MM.1S (cell line): ENCODE results near the gene LATS2.

Experiments used
- DNase-seq: peaks from one replicate; pipeline ENCODE4 v3.0.0-alpha.2; 2015
- H2AFZ ChIP-seq: fragments of 300-600 bp; sonication (generic); 2 replicates; pipeline ENCODE4 v1.6.0; 2016; ENCODE audit warnings: antibody characterized with exemption, low read length
- H3F3A ChIP-seq: fragments of 300-600 bp; sonication (generic); 2 replicates; pipeline ENCODE4 v1.6.1; 2016; ENCODE audit warnings: mild to moderate bottlenecking, antibody characterized with exemption, low read length, moderate library complexity, mixed read lengths; ENCODE audit not compliant: insufficient read depth
- H3K27ac ChIP-seq: fragments of 300-600 bp; sonication (generic); 2 replicates; pipeline ENCODE4 v1.5.1; 2016; ENCODE audit warnings: mild to moderate bottlenecking, low read length
- H3K27me3 ChIP-seq: fragments of 300-600 bp; sonication (generic); replicated peaks from 2 replicates; pipeline ENCODE4 v1.6.0; 2016; ENCODE audit warnings: low read length; ENCODE audit not compliant: insufficient read depth
- H3K36me3 ChIP-seq: fragments of 300-600 bp; sonication (generic); replicated peaks from 2 replicates; pipeline ENCODE4 v1.6.1; 2016; ENCODE audit warnings: mild to moderate bottlenecking, low read length, mixed read lengths; ENCODE audit not compliant: insufficient read depth
- H3K4me1 ChIP-seq: fragments of 300-600 bp; sonication (generic); 2 replicates; pipeline ENCODE4 v1.6.1; 2016; ENCODE audit warnings: low read length, mixed read lengths
- H3K4me2 ChIP-seq: fragments of 300-600 bp; sonication (generic); 2 replicates; pipeline ENCODE4 v1.6.0; 2016; ENCODE audit warnings: low read depth, low read length
- H3K4me3 ChIP-seq: fragments of 300-600 bp; sonication (generic); 2 replicates; pipeline ENCODE4 v1.5.1; 2016; ENCODE audit warnings: low read length, mixed read lengths
- H3K79me2 ChIP-seq: fragments of 300-600 bp; sonication (generic); 2 replicates; pipeline ENCODE4 v1.6.1; 2016; ENCODE audit warnings: mixed run types, low read length, mixed read lengths
- H3K9ac ChIP-seq: fragments of 300-600 bp; sonication (generic); 2 replicates; pipeline ENCODE4 v1.6.1; 2016; ENCODE audit warnings: low read length, mixed read lengths
- H3K9me2 ChIP-seq: fragments of 300-600 bp; sonication (generic); replicated peaks from 2 replicates; pipeline ENCODE4 v1.6.1; 2016; ENCODE audit warnings: mild to moderate bottlenecking, low read length, mixed read lengths; ENCODE audit not compliant: insufficient read depth
- H3K9me3 ChIP-seq: fragments of 300-600 bp; sonication (generic); replicated peaks from 2 replicates; pipeline ENCODE4 v1.6.1; 2016; ENCODE audit warnings: mild to moderate bottlenecking, low read length, mixed read lengths; ENCODE audit not compliant: insufficient read depth
- H4K20me1 ChIP-seq: fragments of 300-600 bp; sonication (generic); 2 replicates; pipeline ENCODE4 v1.6.1; 2016; ENCODE audit warnings: mild to moderate bottlenecking, low read length, moderate library complexity, mixed read lengths; ENCODE audit not compliant: insufficient read depth
- EZH2 ChIP-seq: fragments of 300-600 bp; sonication (generic); optimal IDR thresholded peaks from 2 replicates; pipeline ENCODE3; 2017; ENCODE audit warnings: low read depth, mild to moderate bottlenecking, antibody characterized with exemption, low read length, mixed read lengths
- EZH2phosphoT487 ChIP-seq: fragments of 300-600 bp; sonication (generic); IDR thresholded peaks from 2 replicates; pipeline ENCODE4 v1.6.1; 2018; ENCODE audit warnings: antibody characterized with exemption, low read length
- TF ChIP-seq, protein P1 (sequence below): fragments of 300-600 bp; sonication (generic); IDR thresholded peaks from 2 replicates; pipeline ENCODE4 v1.5.1; 2016; ENCODE audit warnings: antibody characterized with exemption, low read length, mixed read lengths

LATS2 gene

GRCh38 chr13:21020176-21020575, 41.2 kb downstream of the LATS2 start:
- Histone ChIP-seq H3K4me3 (no peak overlapping the region), H3K27me3 (no peaks in the 10 kb centered on the region), H3K9me2 (no peaks in the 10 kb centered on the region), H3K9ac (no peak overlapping the region), H4K20me1 (no peaks in the 10 kb centered on the region), H3K79me2 (no peaks in the 10 kb centered on the region), H3F3A (no peaks in the 10 kb centered on the region), H3K4me2 (no peak overlapping the region), H3K9me3 (no peaks in the 10 kb centered on the region), H2AFZ (no peak overlapping the region), H3K4me1 (no peaks in the 10 kb centered on the region), H3K27ac (no peak overlapping the region), H3K36me3 (no peaks in the 10 kb centered on the region)
- TF ChIP-seq, protein P1, sequence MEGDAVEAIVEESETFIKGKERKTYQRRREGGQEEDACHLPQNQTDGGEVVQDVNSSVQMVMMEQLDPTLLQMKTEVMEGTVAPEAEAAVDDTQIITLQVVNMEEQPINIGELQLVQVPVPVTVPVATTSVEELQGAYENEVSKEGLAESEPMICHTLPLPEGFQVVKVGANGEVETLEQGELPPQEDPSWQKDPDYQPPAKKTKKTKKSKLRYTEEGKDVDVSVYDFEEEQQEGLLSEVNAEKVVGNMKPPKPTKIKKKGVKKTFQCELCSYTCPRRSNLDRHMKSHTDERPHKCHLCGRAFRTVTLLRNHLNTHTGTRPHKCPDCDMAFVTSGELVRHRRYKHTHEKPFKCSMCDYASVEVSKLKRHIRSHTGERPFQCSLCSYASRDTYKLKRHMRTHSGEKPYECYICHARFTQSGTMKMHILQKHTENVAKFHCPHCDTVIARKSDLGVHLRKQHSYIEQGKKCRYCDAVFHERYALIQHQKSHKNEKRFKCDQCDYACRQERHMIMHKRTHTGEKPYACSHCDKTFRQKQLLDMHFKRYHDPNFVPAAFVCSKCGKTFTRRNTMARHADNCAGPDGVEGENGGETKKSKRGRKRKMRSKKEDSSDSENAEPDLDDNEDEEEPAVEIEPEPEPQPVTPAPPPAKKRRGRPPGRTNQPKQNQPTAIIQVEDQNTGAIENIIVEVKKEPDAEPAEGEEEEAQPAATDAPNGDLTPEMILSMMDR = no peak
- TF ChIP-seq EZH2phosphoT487 = no peak
- TF ChIP-seq EZH2 = no peak
- DNase-seq = no peak

GRCh38 chr13:21018220-21018619, 43.2 kb downstream of the LATS2 start:
- Histone ChIP-seq H3K9me2 (no peaks in the 10 kb centered on the region), H3K9ac (no peak overlapping the region), H3K79me2 (no peaks in the 10 kb centered on the region), H2AFZ (no peak overlapping the region), H3F3A (no peaks in the 10 kb centered on the region), H3K27me3 (no peaks in the 10 kb centered on the region), H3K4me3 (no peak overlapping the region), H3K27ac (no peak overlapping the region), H3K4me2 (no peak overlapping the region), H4K20me1 (no peaks in the 10 kb centered on the region), H3K36me3 (no peaks in the 10 kb centered on the region), H3K9me3 (no peaks in the 10 kb centered on the region), H3K4me1 (no peaks in the 10 kb centered on the region)
- DNase-seq = no peak
- no peak for TF ChIP-seq EZH2phosphoT487
- TF ChIP-seq, protein P1 = no peak
- TF ChIP-seq EZH2 = no peak

DNA sequence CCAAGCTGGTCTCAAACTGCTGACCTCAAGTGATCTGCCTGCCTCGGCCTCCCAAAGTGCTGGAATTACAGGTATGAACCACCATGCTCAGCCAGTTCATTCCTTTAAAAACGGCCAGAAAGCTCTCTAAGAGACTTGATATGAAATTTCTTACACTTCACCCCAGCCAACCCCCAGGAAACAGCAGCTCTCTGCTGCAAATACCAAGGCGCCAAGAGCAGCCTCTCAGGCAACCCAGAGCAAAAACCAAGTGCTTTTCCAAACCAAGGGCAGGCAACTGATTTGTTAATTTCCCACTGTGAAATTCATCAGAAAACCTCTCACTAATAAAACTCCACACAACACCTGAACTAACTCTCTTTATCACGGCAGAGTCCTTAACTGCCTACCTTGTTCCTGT, 44.9 kb downstream of the LATS2 start:
- Histone ChIP-seq H3K27ac (no peak overlapping the region), H3K4me1 (no peaks in the 10 kb centered on the region), H3K4me2 (no peak overlapping the region), H3K9me3 (no peaks in the 10 kb centered on the region), H3F3A (no peaks in the 10 kb centered on the region), H3K9ac (no peak overlapping the region), H3K27me3 (no peaks in the 10 kb centered on the region), H3K79me2 (no peaks in the 10 kb centered on the region), H2AFZ (no peak overlapping the region), H4K20me1 (no peaks in the 10 kb centered on the region), H3K36me3 (no peaks in the 10 kb centered on the region), H3K4me3 (no peak overlapping the region), H3K9me2 (no peaks in the 10 kb centered on the region)
- TF ChIP-seq EZH2 = no peak
- no peak for TF ChIP-seq EZH2phosphoT487
- TF ChIP-seq, protein P1 = no peak
- no peak for DNase-seq

- H3K9me2 ChIP-seq = no peaks in the 10 kb centered on the region
- H3F3A ChIP-seq = no peaks in the 10 kb centered on the region
- H4K20me1 ChIP-seq = no peaks in the 10 kb centered on the region
- no peak overlapping the region for H3K4me3 ChIP-seq
- H2AFZ ChIP-seq = no peak overlapping the region
- no peaks in the 10 kb centered on the region for H3K79me2 ChIP-seq
- H3K4me2 ChIP-seq = no peak overlapping the region
- H3K27ac ChIP-seq = no peak overlapping the region
- no peaks in the 10 kb centered on the region for H3K27me3 ChIP-seq
- no peaks in the 10 kb centered on the region for H3K4me1 ChIP-seq
- DNase-seq = no peak
- H3K36me3 ChIP-seq = no peaks in the 10 kb centered on the region
- no peak overlapping the region for H3K9ac ChIP-seq
- H3K9me3 ChIP-seq = no peaks in the 10 kb centered on the region
- TF ChIP-seq, protein P1 = no peak
- TF ChIP-seq EZH2phosphoT487 (no peak), EZH2 (no peak)
Measured at GRCh38 chr13:21015284-21015683, 46.1 kb downstream of the LATS2 start.
